HG03045 (cell line): ENCODE measurements around the gene CACHD1.
"Not testable (repeated sequence)": the region's sequence is repeated elsewhere in the genome, so short reads cannot be mapped to it uniquely, and the experiment has no call there.

Source experiments
- ATAC-seq: cut with Tn5 transposase; IDR thresholded peaks from one replicate; pipeline ENCODE4 v1.9.1; 2021; ENCODE audit warnings: mild to moderate bottlenecking, moderate library complexity; ENCODE audit not compliant: unreplicated experiment

The CACHD1 gene

GRCh38 chr1:64495878-64496277 is 25.9 kb downstream of the CACHD1 start:
- ATAC-seq: no peak

GRCh38 chr1:64496606-64497005 is 26.7 kb downstream of the CACHD1 start:
- no peak for ATAC-seq

GRCh38 chr1:64497088-64497883 is 27.4 kb downstream of the CACHD1 start:
- no peak for ATAC-seq

- ATAC-seq: no peak
Observed at GRCh38 chr1:64498325-64498724, 28.4 kb downstream of the CACHD1 start.

GRCh38 chr1:64499011-64499410 is 29.1 kb downstream of the CACHD1 start:
- no peak for ATAC-seq

- ATAC-seq: no peak
Observed at GRCh38 chr1:64499966-64500365, 30.0 kb downstream of the CACHD1 start.

GRCh38 chr1:64502083-64502482 is 32.2 kb downstream of the CACHD1 start:
- no peak for ATAC-seq

- no peak for ATAC-seq
Observed at GRCh38 chr1:64502931-64503330, 33.0 kb downstream of the CACHD1 start.

- ATAC-seq: no peak
Observed at GRCh38 chr1:64505232-64505943, 35.5 kb downstream of the CACHD1 start.

GRCh38 chr1:64505944-64506655 is 36.2 kb downstream of the CACHD1 start:
- ATAC-seq: no peak

GRCh38 chr1:64508629-64509028 is 38.7 kb downstream of the CACHD1 start:
- ATAC-seq: no peak

GRCh38 chr1:64511044-64511443 is 41.1 kb downstream of the CACHD1 start:
- no peak for ATAC-seq

- not testable (repeated sequence) for ATAC-seq
Observed at GRCh38 chr1:64512206-64512605, 42.3 kb downstream of the CACHD1 start.

- ATAC-seq: no peak
Observed at GRCh38 chr1:64513545-64513944, 43.6 kb downstream of the CACHD1 start.

GRCh38 chr1:64514197-64514765 is 44.4 kb downstream of the CACHD1 start:
- no peak for ATAC-seq

- ATAC-seq: no peak
Observed at GRCh38 chr1:64515427-64515826, 45.5 kb downstream of the CACHD1 start.

GRCh38 chr1:64516301-64516700 is 46.4 kb downstream of the CACHD1 start:
- no peak for ATAC-seq

GRCh38 chr1:64516803-64517568 is 47.1 kb downstream of the CACHD1 start:
- no peak for ATAC-seq

- ATAC-seq: no peak
Observed at GRCh38 chr1:64517640-64518039, 47.7 kb downstream of the CACHD1 start.

- no peak for ATAC-seq
Observed at GRCh38 chr1:64518692-64519481, 49.0 kb downstream of the CACHD1 start.
